ENCODE data around the gene SMARCA4. TPM values are rescaled to one million over a fixed set of nuclear protein-coding genes. Genes with fewer than 3 reads are reported as not detected.

SMARCA4 gene
- total RNA-seq, 1 experiment from 2014 or later = 261 TPM

DNA sequence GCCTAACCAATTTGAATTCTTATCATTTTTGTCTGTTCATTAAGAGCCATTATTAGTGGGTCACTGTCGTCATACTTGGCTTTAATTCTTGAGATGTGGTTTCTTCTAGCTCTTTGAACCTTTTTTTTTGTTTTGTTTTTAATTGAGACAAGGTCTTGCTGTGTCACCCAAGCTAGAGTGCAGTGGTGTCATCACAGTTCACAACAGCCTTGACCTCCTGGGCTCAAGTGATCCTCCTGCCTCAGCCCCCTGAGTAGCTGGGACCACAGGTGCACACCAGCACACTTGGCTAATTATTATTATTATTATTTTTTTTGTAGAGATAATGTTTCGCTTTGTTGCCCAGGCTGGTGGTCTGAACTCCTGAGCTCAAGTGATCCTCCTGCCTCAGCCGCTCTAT lies 102.6 kb downstream of the SMARCA4 start:
- DNase-seq = no peak
- H3K23ac ChIP-seq (ENCODE audit: insufficient read length, low read depth, low read length) = no peak overlapping the region
- no peak overlapping the region for H4K8ac ChIP-seq (replicated peaks; ENCODE audit: insufficient read length, low read depth, low read length)
- no peak overlapping the region for H2AK5ac ChIP-seq (ENCODE audit: insufficient read length, low read length)
- no peaks in the 10 kb centered on the region for H3K4me1 Mint-ChIP-seq
- H3K4me2 ChIP-seq (ENCODE audit: insufficient read depth, insufficient read length, low read length) = no peak overlapping the region
- no peak overlapping the region for H4K91ac ChIP-seq (ENCODE audit: insufficient read length, low read depth, low read length)
- H2BK15ac ChIP-seq (ENCODE audit: low read depth, low read length) = no peak overlapping the region
- no peak overlapping the region for H3K9ac ChIP-seq (ENCODE audit: extremely low read depth, insufficient read length, low read length)
- no peaks in the 10 kb centered on the region for H3K23me2 ChIP-seq (ENCODE audit: insufficient read length, low read depth, low read length, poor library complexity, severe bottlenecking)
- H2BK120ac ChIP-seq (ENCODE audit: low read depth, low read length, poor library complexity, severe bottlenecking) = no peak overlapping the region
- H3T11ph ChIP-seq (ENCODE audit: low read length) = no peak overlapping the region
- no peak overlapping the region for H3K56ac ChIP-seq (ENCODE audit: insufficient read length, low read depth, low read length)
- H3K9me3 Mint-ChIP-seq = no peaks in the 10 kb centered on the region; a peak in 1 of 5 replicates
- no peak overlapping the region for H2BK5ac ChIP-seq (ENCODE audit: insufficient read length, low read length)
- no peak overlapping the region for H2BK12ac ChIP-seq (ENCODE audit: insufficient read length, low read depth, low read length)
- H3K79me1 ChIP-seq (ENCODE audit: insufficient read depth, low read depth, low read length, poor library complexity, severe bottlenecking) = no peaks in the 10 kb centered on the region
- no peak overlapping the region for H3K14ac ChIP-seq (ENCODE audit: insufficient read depth, low read length)
- TF ChIP-seq, protein P1, sequence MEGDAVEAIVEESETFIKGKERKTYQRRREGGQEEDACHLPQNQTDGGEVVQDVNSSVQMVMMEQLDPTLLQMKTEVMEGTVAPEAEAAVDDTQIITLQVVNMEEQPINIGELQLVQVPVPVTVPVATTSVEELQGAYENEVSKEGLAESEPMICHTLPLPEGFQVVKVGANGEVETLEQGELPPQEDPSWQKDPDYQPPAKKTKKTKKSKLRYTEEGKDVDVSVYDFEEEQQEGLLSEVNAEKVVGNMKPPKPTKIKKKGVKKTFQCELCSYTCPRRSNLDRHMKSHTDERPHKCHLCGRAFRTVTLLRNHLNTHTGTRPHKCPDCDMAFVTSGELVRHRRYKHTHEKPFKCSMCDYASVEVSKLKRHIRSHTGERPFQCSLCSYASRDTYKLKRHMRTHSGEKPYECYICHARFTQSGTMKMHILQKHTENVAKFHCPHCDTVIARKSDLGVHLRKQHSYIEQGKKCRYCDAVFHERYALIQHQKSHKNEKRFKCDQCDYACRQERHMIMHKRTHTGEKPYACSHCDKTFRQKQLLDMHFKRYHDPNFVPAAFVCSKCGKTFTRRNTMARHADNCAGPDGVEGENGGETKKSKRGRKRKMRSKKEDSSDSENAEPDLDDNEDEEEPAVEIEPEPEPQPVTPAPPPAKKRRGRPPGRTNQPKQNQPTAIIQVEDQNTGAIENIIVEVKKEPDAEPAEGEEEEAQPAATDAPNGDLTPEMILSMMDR (conservative IDR thresholded peaks at IDR 0.05) = no peak
- H3K27ac ChIP-seq (ENCODE audit: insufficient read length, low read depth, low read length) = no peak overlapping the region
- H2BK20ac ChIP-seq (ENCODE audit: low read depth, low read length, poor library complexity, severe bottlenecking) = no peak overlapping the region
- H2AFZ ChIP-seq (ENCODE audit: low read length) = no peak overlapping the region
- no peak overlapping the region for H3K18ac ChIP-seq (ENCODE audit: insufficient read length, low read depth, low read length)
- H3K79me2 ChIP-seq (ENCODE audit: insufficient read depth, low read length) = no peaks in the 10 kb centered on the region
- no peak overlapping the region for H3K4me3 Mint-ChIP-seq
- H3K27me3 Mint-ChIP-seq (ENCODE audit: low read depth) = no peaks in the 10 kb centered on the region
- H3K27ac Mint-ChIP-seq = peak overlapping the region in 1 of 3 experiments; percentile 40; a peak in 2 of 7 replicates
- H4K20me1 ChIP-seq (ENCODE audit: control insufficient read depth, insufficient read depth, insufficient read length) = peaks cover 2% of the 10 kb centered on the region
- no peaks in the 10 kb centered on the region for H3K27me3 ChIP-seq (ENCODE audit: insufficient read depth, low read length)
- no peak overlapping the region for H3K4ac ChIP-seq (ENCODE audit: low read depth, low read length)
- H3K36me3 Mint-ChIP-seq (ENCODE audit: insufficient read depth in 1 of 3, low read depth in 3 of 3) = peaks cover 39 to 71% (median 70%) of the 10 kb centered on the region in 3 experiments
- WGBS (ENCODE audit: extremely low coverage, insufficient read length, low lambda C conversion rate) = no CpG with 5 or more reads among the region's 3 CpGs
- H3K4me1 ChIP-seq (ENCODE audit: insufficient read depth, low read length) = no peaks in the 10 kb centered on the region
- no peaks in the 10 kb centered on the region for H3K9me3 ChIP-seq (ENCODE audit: control insufficient read depth, low read depth, low read length)
- no peak overlapping the region for H4K5ac ChIP-seq (ENCODE audit: insufficient read length, low read depth, low read length)
